PC-9 (cell line): ENCODE data around the gene CUX1. TPM values are rescaled to one million over a fixed set of nuclear protein-coding genes. Genes with fewer than 3 reads are reported as not detected.

Source experiments
- BruUV-seq: library from RNA; stranded (reverse); fragments of 400-500 nt; replicated peaks from 2 replicates; lab custom pipeline; 2021; lab: Mats Ljungman, UMichigan
- CTCF ChIA-PET: fragments of 300-600 bp; sonication (Branson Sonifier 250); formaldehyde crosslinking; loops from one replicate; lab custom pipeline; 2022; ENCODE audit warnings: antibody characterized with exemption; lab: Charles Lee
- POLR2A ChIA-PET: fragments of 300-600 bp; sonication (Branson Sonifier 250); formaldehyde crosslinking; loops from one replicate; lab custom pipeline; 2022; ENCODE audit warnings: antibody characterized with exemption; ENCODE audit not compliant: unreplicated experiment; lab: Charles Lee
- DNase-seq, 2 experiments: peaks; one replicate each; pipeline versions ENCODE4 v3.0.0 to v3.0.0-alpha.2; 2015 to 2022; ENCODE audit warnings: mixed read lengths in 1 of 2
- H2AFZ ChIP-seq: fragments of 200-600 bp; sonication (generic); 2 replicates; pipeline ENCODE4 v1.8.1; 2017; ENCODE audit warnings: antibody characterized with exemption
- H3F3A ChIP-seq: fragments of 200-600 bp; sonication (generic); 2 replicates; pipeline ENCODE4 v1.8.1; 2017; ENCODE audit warnings: antibody characterized with exemption, mild to moderate bottlenecking, low read depth; ENCODE audit not compliant: insufficient read depth
- H3K27ac ChIP-seq: fragments of 200-600 bp; sonication (generic); 2 replicates; pipeline ENCODE4 v1.6.1; 2016; ENCODE audit warnings: mixed run types
- H3K27me3 ChIP-seq: fragments of 200-600 bp; sonication (generic); 2 replicates; pipeline ENCODE4 v1.6.1; 2016; ENCODE audit warnings: low read depth, mixed run types; ENCODE audit not compliant: insufficient read depth
- H3K36me3 ChIP-seq: fragments of 200-600 bp; sonication (generic); 2 replicates; pipeline ENCODE4 v1.6.1; 2016; ENCODE audit warnings: low read depth, mixed run types
- H3K4me1 ChIP-seq: fragments of 200-600 bp; sonication (generic); replicated peaks from 2 replicates; pipeline ENCODE4 v1.6.1; 2016; ENCODE audit warnings: mixed run types; ENCODE audit not compliant: insufficient read depth
- H3K4me2 ChIP-seq: fragments of 200-600 bp; sonication (generic); 2 replicates; pipeline ENCODE4 v1.6.1; 2017; ENCODE audit warnings: mixed run types
- H3K4me3 ChIP-seq: fragments of 200-600 bp; sonication (generic); 2 replicates; pipeline ENCODE4 v1.6.1; 2016; ENCODE audit warnings: mixed run types
- H3K79me2 ChIP-seq: fragments of 200-600 bp; sonication (generic); 2 replicates; pipeline ENCODE4 v1.6.1; 2017; ENCODE audit warnings: low read depth, mixed run types
- H3K9me2 ChIP-seq: fragments of 200-600 bp; sonication (generic); 2 replicates; pipeline ENCODE4 v1.8.1; 2017; ENCODE audit warnings: mild to moderate bottlenecking; ENCODE audit not compliant: insufficient read depth
- H3K9me3 ChIP-seq: fragments of 200-600 bp; sonication (generic); 2 replicates; pipeline ENCODE4 v1.8.1; 2016; ENCODE audit warnings: low read depth; ENCODE audit not compliant: insufficient read depth
- H4K20me1 ChIP-seq: fragments of 200-600 bp; sonication (generic); 2 replicates; pipeline ENCODE4 v1.8.1; 2017; ENCODE audit not compliant: insufficient read depth
- EZH2 ChIP-seq: fragments of 200-600 bp; sonication (generic); IDR thresholded peaks from 2 replicates; pipeline ENCODE4 v1.8.0; 2017; ENCODE audit warnings: antibody characterized with exemption, low read depth
- intact Hi-C: fragments of 100-400 bp; cut with micrococcal nuclease; formaldehyde crosslinking; loops from one replicate; pipeline ENCODE4 v1.10.0; 2022; ENCODE audit not compliant: unreplicated experiment
- total RNA-seq: library from RNA; stranded (reverse); gene quantifications from 2 replicates; pipeline ENCODE4 v1.2.3, GENCODE V29; 2021
- TF ChIP-seq, protein P1 (sequence below): fragments of 200-600 bp; sonication (generic); conservative IDR thresholded peaks from 2 replicates; pipeline ENCODE4 v1.6.1; 2017; ENCODE audit warnings: mixed run types, antibody characterized with exemption, mild to moderate bottlenecking, moderate library complexity

Gene CUX1
- total RNA-seq, 1 experiment from 2014 or later, result 83.3 TPM

DNA sequence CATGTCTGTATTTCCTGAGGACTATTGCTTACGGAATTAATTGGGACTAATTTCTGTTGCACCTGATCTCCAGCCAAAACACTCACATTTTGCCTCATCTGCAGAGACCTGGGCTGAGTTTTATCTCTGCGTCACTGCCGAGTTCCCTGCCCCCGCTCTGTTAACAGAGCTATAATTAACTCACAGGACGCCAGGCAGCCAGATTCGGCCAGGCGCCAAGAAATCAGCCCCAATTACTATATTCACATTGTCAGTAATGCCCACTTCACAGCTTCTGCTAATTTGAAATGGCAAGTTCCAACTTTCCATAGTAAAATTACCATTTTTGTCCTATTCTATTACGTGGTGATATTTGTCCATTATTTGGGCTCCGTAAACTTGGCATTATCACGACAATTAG lies 130.5 kb downstream of the CUX1 start:
- H3F3A ChIP-seq, result no peaks in the 10 kb centered on the region
- no peak overlapping the region for H3K27ac ChIP-seq
- H4K20me1 ChIP-seq, result no peaks in the 10 kb centered on the region
- TF ChIP-seq, protein P1, sequence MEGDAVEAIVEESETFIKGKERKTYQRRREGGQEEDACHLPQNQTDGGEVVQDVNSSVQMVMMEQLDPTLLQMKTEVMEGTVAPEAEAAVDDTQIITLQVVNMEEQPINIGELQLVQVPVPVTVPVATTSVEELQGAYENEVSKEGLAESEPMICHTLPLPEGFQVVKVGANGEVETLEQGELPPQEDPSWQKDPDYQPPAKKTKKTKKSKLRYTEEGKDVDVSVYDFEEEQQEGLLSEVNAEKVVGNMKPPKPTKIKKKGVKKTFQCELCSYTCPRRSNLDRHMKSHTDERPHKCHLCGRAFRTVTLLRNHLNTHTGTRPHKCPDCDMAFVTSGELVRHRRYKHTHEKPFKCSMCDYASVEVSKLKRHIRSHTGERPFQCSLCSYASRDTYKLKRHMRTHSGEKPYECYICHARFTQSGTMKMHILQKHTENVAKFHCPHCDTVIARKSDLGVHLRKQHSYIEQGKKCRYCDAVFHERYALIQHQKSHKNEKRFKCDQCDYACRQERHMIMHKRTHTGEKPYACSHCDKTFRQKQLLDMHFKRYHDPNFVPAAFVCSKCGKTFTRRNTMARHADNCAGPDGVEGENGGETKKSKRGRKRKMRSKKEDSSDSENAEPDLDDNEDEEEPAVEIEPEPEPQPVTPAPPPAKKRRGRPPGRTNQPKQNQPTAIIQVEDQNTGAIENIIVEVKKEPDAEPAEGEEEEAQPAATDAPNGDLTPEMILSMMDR, result no peak
- TF ChIP-seq EZH2, result no peak
- BruUV-seq, result no TSS peak
- intact Hi-C loops, result no loop called here
- H3K4me1 ChIP-seq, result peaks cover 12% of the 10 kb centered on the region
- H3K27me3 ChIP-seq, result no peaks in the 10 kb centered on the region
- ChIA-PET CTCF (no interaction called here), POLR2A (interaction anchor here (0.7 kb wide), 1 partner anchor 290 kb away, joined by 3 read pairs; no protein-coding TSS in a partner anchor)
- H2AFZ ChIP-seq, result no peak overlapping the region
- DNase-seq, result no peak
- H3K4me2 ChIP-seq, result no peak overlapping the region
- peaks cover 5% of the 10 kb centered on the region; the same call in 1 of the 2 replicates for H3K79me2 ChIP-seq
- no peak overlapping the region for H3K4me3 ChIP-seq
- H3K9me3 ChIP-seq, result no peaks in the 10 kb centered on the region
- no peaks in the 10 kb centered on the region for H3K36me3 ChIP-seq
- no peaks in the 10 kb centered on the region for H3K9me2 ChIP-seq

- POLR2A ChIA-PET, result no interaction called here
- Histone ChIP-seq H3K9me2 (no peaks in the 10 kb centered on the region), H3K27me3 (no peaks in the 10 kb centered on the region), H3K27ac (no peak overlapping the region), H3K79me2 (no peaks in the 10 kb centered on the region; the same call in 1 of the 2 replicates), H3F3A (no peaks in the 10 kb centered on the region), H3K4me1 (peaks cover 10% of the 10 kb centered on the region), H3K9me3 (no peaks in the 10 kb centered on the region), H4K20me1 (no peaks in the 10 kb centered on the region), H3K4me3 (no peak overlapping the region), H3K36me3 (no peaks in the 10 kb centered on the region), H2AFZ (no peak overlapping the region), H3K4me2 (no peak overlapping the region)
- CTCF ChIA-PET, result no interaction called here
- DNase-seq, result no peak
- TF ChIP-seq, protein P1, result no peak
- no peak for TF ChIP-seq EZH2
- intact Hi-C loops, result no loop called here
- BruUV-seq, result no TSS peak
These were observed 131.2 kb downstream of the CUX1 start for GRCh38 chr7:101948650-101949049.

DNA sequence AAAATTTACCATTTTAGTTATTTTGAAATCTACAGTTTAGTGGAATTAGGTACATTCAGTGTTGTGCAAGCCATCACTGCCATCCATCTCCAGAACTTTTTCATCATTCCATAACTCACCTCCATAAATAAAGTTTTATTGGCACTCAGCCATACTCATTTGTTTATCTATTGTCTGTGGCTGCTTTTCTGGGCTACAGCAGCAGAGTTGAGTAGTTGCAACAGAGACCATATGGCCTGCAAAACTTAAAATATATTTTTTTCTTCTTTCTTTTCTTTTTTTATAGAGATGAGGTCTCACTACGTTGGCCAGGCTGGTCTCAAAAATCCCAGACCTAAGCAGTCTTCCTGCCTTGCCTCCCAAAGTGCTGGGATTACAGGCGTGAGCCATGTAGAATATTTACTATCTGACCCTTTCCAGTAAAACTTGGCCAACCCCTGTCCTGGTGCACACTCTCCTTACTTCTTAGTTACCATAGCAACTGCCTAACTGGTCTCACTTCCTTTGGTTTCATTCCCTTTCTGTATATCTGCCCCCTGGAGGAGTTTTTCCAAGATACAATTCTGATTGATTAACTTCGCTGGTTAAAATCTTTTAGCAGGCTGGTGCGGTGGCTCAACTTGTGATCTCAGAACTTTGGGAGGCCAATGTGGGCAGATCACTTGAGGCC lies 133.2 kb downstream of the CUX1 start:
- DNase-seq, result no peak
- no peak overlapping the region for H3K4me3 ChIP-seq
- no peaks in the 10 kb centered on the region for H3K9me3 ChIP-seq
- TF ChIP-seq, protein P1, result no peak
- TF ChIP-seq EZH2, result no peak
- no peaks in the 10 kb centered on the region for H3K36me3 ChIP-seq
- no peak overlapping the region for H3K4me2 ChIP-seq
- no TSS peak for BruUV-seq
- no peaks in the 10 kb centered on the region for H3K27me3 ChIP-seq
- H3K9me2 ChIP-seq, result no peaks in the 10 kb centered on the region
- POLR2A ChIA-PET, result no interaction called here
- H3K27ac ChIP-seq, result no peak overlapping the region
- intact Hi-C loops, result no loop called here
- H3K4me1 ChIP-seq, result peaks cover 10% of the 10 kb centered on the region
- no peaks in the 10 kb centered on the region for H3F3A ChIP-seq
- H4K20me1 ChIP-seq, result no peaks in the 10 kb centered on the region
- H3K79me2 ChIP-seq, result no peaks in the 10 kb centered on the region
- CTCF ChIA-PET, result no interaction called here
- H2AFZ ChIP-seq, result no peak overlapping the region
